Activated naive CD4-positive, alpha-beta T cell treated with anti-CD3 and anti-CD28 coated beads for 36 hours (primary cell): Measurements from ENCODE around the gene CFC1. TPM values are rescaled to one million over a fixed set of nuclear protein-coding genes. Genes with fewer than 3 reads are reported as not detected.
"Not testable (repeated sequence)": the region's sequence is repeated elsewhere in the genome, so short reads cannot be mapped to it uniquely, and the experiment has no call there.

Experiments
- CTCF ChIA-PET: fragments of 350-600 bp; sonication (Branson Sonifier 250); formaldehyde crosslinking; loops from one replicate; lab custom pipeline; 2021; ENCODE audit warnings: antibody characterized with exemption; lab: Charles Lee
- DNase-seq: peaks from one replicate; pipeline ENCODE4 v3.0.0-alpha.2; 2020
- H3K27ac Mint-ChIP-seq: one replicate; pipeline ENCODE4 v1.8.0; 2021; ENCODE audit warnings: mild to moderate bottlenecking, mixed read lengths
- H3K27me3 Mint-ChIP-seq: one replicate; pipeline ENCODE4 v1.8.0; 2021; ENCODE audit warnings: low read depth, mixed read lengths
- H3K36me3 Mint-ChIP-seq: one replicate; pipeline ENCODE4 v1.8.0; 2021; ENCODE audit warnings: low read depth, mixed read lengths
- H3K4me1 Mint-ChIP-seq: one replicate; pipeline ENCODE4 v1.8.0; 2021; ENCODE audit warnings: low read depth, mixed read lengths
- H3K4me3 Mint-ChIP-seq: one replicate; pipeline ENCODE4 v1.8.0; 2021; ENCODE audit warnings: mild to moderate bottlenecking, moderate library complexity, mixed read lengths
- H3K9me3 Mint-ChIP-seq: one replicate; pipeline ENCODE4 v1.8.0; 2021; ENCODE audit warnings: mixed read lengths
- intact Hi-C: fragments of 100-400 bp; cut with micrococcal nuclease; formaldehyde crosslinking; loops from one replicate; pipeline ENCODE4 v1.15.1; 2023
- total RNA-seq, 2 experiments: library from RNA; stranded (reverse); gene quantifications; one replicate each; pipeline ENCODE4 v1.2.3, GENCODE V29; 2021

CFC1 gene
- not detected for total RNA-seq

DNA sequence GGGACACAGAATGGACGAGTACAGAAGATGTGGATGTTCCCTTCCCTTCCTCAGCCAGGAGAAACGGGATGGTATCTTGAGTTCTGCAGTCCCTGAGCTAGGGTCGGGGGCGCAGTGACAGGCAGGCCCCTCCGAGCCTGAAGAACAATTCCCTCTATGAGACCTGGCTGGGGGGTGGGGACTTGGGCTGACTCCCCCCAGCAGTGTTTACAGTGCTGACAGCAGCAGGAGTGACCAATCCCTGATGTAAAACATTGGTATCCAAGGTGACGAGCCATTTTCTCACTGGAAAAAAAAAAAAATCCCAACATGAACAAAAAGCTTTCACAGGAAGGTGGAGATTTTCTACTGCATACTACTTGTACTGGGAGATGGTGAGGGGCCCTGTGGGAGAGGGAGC, at the start of gene CFC1:
CFC1 (minus strand) TSS at position 183 of the 400 bp plus-strand sequence. CDS start 288 bp downstream, outside the sequence.
- DNase-seq, H3K9me3 Mint-ChIP-seq, H3K4me1 Mint-ChIP-seq, CTCF ChIA-PET, H3K27ac Mint-ChIP-seq, H3K36me3 Mint-ChIP-seq, intact Hi-C loops, H3K4me3 Mint-ChIP-seq, H3K27me3 Mint-ChIP-seq: not testable (repeated sequence)

DNA sequence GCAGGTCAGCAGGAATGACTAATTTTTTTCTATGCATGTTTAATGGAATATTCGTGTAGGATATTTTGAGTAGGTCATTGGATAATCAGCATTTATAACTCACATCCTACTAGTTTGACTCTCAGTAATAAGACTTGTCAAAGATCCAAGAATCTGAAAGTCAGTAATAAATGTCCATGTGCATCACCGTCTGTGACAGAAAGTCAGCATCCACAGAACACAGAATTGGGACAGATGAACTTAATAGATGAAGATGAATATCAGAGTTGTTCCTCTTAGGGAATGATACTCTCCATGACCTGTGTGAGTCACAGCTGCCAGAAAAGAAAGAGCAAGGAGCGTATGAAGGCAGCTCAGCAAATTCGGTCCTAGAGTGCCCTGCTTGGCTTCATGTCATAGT, 42.3 kb upstream of the CFC1 start:
- intact Hi-C loops, CTCF ChIA-PET, DNase-seq, H3K27me3 Mint-ChIP-seq, H3K4me3 Mint-ChIP-seq, H3K4me1 Mint-ChIP-seq, H3K36me3 Mint-ChIP-seq, H3K27ac Mint-ChIP-seq, H3K9me3 Mint-ChIP-seq: not testable (repeated sequence)

DNA sequence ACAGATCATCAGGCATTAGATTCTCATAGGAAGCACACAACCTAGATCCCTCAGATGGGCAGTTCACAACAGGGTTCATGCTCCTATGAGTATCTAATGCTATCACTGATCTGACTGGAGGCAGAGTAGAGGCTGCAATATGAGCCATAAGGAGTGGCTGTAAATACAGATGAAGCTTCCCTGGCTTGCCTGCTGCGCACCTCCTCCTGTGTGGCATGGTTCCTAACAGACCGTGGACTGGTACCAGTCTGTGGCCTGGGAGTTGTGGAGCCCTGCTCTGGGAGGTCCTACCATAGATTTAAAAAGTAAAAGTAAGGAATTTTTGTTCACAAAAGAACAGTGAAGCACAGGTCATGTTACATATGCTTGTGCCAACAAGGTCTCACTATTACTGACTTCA, 39.6 kb upstream of the CFC1 start:
- H3K9me3 Mint-ChIP-seq, intact Hi-C loops, H3K4me1 Mint-ChIP-seq, H3K36me3 Mint-ChIP-seq, H3K27me3 Mint-ChIP-seq, H3K27ac Mint-ChIP-seq, CTCF ChIA-PET, DNase-seq, H3K4me3 Mint-ChIP-seq: not testable (repeated sequence)

DNA sequence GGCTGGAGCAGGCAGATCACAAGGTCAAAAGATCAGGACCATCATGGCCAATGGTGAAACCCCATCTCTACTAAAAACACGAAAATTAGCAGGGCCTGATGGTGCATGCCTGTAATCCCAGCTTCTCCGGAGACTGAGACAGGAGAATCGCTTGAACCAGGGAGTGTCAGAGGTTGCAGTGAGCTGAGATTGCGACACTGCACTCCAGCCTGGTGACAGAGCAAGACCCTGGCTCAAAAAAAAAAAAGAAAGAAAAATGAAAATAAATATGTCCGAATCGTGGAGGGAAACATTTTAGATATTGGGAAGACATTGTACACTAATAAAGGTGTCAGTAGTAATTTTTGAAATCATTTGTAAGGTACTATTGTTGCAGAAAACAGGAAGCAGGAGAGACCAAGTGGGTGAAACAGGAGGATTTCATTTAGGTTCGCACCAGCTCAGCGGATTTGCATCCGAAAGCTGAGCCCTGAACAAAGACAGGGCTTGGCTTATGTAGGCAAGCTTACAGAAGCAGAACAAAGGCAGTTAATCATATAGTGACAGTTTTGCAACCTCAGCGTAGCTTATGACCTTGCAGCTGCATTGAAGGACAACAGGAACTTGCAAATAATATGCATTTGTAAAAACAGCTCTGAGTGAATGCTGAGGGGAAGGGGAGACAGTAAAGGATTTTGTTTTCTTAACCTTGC, 29.6 kb upstream of the CFC1 start:
- H3K27me3 Mint-ChIP-seq, DNase-seq, H3K27ac Mint-ChIP-seq, H3K4me1 Mint-ChIP-seq, CTCF ChIA-PET, intact Hi-C loops, H3K4me3 Mint-ChIP-seq, H3K9me3 Mint-ChIP-seq, H3K36me3 Mint-ChIP-seq: not testable (repeated sequence)

DNA sequence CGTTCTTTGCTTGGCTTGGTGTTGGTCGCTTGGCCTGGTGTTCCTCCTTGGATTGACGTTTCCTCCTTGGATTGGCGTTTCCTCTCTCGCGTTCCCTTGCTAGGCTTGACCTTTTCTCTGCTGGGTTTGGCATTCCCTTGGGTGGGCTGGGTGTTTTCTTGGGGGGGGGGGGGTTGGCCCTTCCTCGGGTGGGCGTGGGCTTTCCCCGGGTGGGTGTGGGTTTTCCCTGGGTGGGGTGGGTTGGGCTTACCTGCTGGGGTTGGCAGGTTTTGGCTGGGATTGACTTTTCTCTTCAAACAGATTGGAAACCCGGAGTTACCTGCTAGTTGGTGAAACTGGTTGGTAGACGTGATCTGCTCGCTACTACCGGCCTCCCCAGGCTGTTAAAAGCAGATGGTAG, 11.8 kb upstream of the CFC1 start, which contains the start of gene POTEJ:
POTEJ (plus strand) TSS at position 301 of the 400 bp plus-strand sequence; CDS start at position 394, 93 bp downstream.
- intact Hi-C loops, DNase-seq, H3K9me3 Mint-ChIP-seq, CTCF ChIA-PET, H3K4me3 Mint-ChIP-seq, H3K36me3 Mint-ChIP-seq, H3K27me3 Mint-ChIP-seq, H3K27ac Mint-ChIP-seq, H3K4me1 Mint-ChIP-seq: not testable (repeated sequence)

DNA sequence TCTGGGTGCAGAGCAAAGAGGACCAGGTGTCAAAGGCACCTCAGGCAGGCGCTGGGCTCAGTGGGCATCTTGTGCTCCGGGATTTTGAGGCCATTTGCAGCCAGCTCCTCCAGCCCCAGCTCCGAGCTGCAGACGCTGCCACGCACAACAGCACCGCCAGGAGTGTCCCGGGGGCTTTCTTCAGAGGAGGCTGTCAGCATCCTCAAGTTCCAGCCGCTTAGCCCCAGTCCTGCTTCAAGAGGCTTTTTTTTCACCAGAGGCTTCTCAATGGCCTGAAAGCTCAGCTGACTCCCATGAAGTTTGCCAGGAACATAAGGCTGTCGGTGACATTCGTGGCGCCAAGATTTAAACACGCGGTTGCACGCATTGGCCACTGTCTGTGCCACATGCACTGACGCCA, 11.1 kb upstream of the CFC1 start:
- CTCF ChIA-PET, H3K4me3 Mint-ChIP-seq, DNase-seq: not testable (repeated sequence)

DNA sequence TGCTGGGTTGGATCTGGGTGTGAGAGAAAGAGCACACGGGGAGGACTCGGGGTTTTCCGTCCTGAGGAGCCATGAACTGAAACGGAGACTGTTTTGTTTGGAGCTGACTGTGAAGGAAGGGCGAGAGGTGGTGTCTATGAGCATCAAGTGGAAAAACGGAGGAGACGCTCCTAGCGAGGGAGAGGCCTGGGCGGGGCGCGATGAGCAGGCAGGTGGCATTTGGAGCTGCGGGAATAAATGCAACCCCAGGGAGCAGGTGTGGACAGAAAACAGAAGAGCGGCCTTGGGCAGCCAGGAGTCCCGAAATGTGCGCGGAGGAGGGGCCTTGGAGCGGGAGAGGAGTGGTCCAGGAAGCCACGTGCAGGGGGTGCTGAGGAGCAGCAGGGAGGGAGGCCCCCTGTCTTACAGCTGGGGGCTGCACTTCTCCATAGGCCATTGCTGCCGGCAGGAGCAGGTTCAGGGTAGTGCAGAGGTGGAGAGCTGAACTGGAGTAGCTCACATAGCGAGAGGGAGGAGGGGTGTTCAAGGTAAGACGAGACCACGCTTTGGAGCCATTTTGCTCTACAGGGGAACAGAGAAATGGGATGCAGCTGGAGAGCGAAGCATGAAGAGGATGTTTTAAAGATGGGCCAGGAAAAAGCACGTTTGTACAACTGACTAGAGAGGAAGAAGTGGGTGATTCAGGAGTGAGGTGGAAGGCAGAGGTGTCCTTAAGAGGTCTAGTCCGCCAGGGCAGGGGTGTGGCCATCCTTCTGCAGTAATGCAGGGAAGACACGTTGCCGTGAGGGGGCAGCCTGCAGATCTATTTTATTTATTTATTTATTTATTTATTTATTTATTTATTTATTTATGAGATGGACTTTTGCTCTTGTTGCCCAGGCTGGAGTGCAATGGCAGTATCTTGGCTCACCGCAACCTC, 9.9 kb upstream of the CFC1 start:
- H3K36me3 Mint-ChIP-seq, H3K9me3 Mint-ChIP-seq, CTCF ChIA-PET: not testable (repeated sequence)

More for the DNA sequence above, 11.1 kb upstream of the CFC1 start:
- intact Hi-C loops, H3K36me3 Mint-ChIP-seq, H3K4me1 Mint-ChIP-seq, H3K27me3 Mint-ChIP-seq, H3K9me3 Mint-ChIP-seq, H3K27ac Mint-ChIP-seq: not testable (repeated sequence)

DNA sequence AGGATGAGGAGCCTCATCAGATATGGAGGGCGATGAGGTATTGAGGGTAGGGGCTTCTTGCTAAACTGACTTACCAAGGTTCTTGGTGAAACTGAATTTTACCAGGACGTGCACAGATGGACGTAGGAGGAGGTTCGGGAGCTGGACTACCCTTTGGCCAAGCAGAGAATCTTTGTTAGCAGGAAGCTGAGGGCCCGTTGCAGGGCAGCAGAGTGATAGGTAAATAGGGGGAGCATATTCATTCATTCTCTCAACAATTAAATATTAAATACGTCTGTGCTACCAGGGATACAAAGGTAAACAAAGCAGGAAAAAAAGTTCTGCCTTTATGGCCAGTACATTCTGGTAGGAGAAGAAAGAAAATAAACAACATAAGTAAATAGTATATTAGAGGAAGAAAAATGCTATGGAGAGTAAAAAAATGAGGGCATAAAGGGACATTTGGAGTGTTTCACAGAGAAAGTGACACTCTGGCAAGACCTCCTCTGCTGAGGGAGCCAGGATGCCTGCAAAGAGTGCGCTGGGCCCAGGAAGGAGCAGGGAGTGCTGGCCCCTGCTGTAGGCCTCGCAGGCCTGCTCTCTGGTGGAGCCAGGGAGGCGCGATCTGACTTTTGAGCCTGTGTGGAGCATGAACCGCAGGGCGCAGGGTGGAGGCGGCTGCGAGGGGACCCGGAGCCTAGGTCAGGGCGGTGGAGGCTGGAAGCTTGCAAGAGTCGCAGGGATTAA, 9.1 kb upstream of the CFC1 start:
- H3K4me3 Mint-ChIP-seq, H3K36me3 Mint-ChIP-seq, H3K4me1 Mint-ChIP-seq, H3K27me3 Mint-ChIP-seq, DNase-seq, intact Hi-C loops, H3K9me3 Mint-ChIP-seq, CTCF ChIA-PET, H3K27ac Mint-ChIP-seq: not testable (repeated sequence)

More for the DNA sequence above, 9.9 kb upstream of the CFC1 start:
- H3K27me3 Mint-ChIP-seq, H3K4me3 Mint-ChIP-seq, intact Hi-C loops, H3K4me1 Mint-ChIP-seq, DNase-seq, H3K27ac Mint-ChIP-seq: not testable (repeated sequence)

DNA sequence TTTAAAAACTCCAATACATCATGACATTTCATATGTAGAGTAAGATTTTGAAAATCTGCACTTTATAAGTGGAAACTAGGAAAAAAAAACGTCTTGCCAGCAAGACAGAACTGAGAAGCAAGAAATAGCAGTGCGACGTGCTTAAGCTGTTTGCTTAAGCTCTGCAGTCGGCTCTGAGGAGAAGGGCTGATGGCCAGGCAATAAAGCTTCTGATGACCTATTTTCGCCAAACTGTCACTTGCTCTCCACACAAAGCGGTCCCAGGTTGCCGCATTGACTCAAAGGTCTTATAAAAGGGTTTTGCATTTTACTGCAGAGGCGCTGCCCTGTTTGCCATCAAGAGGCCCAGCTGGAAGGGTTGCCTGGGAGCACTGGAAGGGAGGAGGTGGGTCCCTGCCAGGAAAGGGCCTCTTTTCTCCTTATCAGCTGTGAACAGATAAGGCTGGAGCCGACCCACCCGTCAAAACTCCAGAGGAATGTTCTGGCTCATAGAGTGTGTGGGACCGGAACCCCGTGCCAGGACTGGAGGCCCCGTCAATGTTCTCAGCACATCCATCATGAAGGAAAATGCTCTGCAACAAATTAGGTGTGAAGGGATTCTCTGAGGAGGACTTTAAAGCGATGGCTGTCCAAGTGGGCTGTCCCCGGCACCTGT, 2.4 kb upstream of the CFC1 start:
- DNase-seq, H3K4me1 Mint-ChIP-seq, H3K27ac Mint-ChIP-seq, intact Hi-C loops, H3K27me3 Mint-ChIP-seq, H3K36me3 Mint-ChIP-seq, H3K9me3 Mint-ChIP-seq, H3K4me3 Mint-ChIP-seq, CTCF ChIA-PET: not testable (repeated sequence)

DNA sequence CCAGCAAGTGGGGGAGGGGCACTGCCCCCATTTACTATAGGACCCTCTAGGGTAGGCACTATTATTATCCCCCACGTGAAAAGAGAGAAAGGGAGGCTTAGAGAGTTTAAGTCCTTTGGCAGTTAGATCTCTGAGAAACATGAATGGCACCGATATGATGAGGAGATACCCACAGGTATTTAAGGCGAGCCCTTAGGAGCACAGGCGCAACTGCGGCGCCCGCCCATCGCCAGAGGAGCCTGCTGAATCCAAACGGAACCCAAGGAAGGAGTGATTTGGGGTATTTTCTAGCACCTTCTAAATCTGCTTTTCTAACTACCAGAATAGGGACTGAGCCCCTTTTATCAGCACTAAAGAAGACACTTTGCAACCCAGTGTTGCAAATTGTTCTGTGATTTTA, 551 bp upstream of the CFC1 start:
- H3K27ac Mint-ChIP-seq, CTCF ChIA-PET, H3K4me3 Mint-ChIP-seq, H3K9me3 Mint-ChIP-seq, intact Hi-C loops, H3K27me3 Mint-ChIP-seq, H3K4me1 Mint-ChIP-seq, H3K36me3 Mint-ChIP-seq, DNase-seq: not testable (repeated sequence)

DNA sequence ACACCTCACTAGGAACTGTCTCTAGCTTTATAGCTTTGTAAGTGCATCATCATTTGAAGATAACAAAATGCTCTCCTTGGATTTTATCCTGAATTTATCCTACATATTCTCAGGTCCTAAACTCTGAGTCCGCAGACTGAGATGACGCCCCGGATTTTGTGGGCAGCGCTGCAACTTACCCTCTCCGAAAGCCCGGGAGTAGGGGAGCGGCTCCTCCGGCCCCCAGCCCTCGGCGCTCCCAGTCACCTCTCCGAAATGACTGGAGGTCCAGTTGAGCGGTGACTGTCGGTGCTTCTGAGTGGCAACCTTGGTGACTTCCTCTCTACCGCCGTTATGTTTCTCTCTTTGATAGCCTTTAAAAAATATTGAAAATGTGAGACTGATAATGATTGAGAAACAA, 912 bp downstream of the CFC1 start:
- H3K9me3 Mint-ChIP-seq, DNase-seq, CTCF ChIA-PET, H3K4me1 Mint-ChIP-seq, intact Hi-C loops, H3K36me3 Mint-ChIP-seq, H3K4me3 Mint-ChIP-seq, H3K27ac Mint-ChIP-seq, H3K27me3 Mint-ChIP-seq: not testable (repeated sequence)

DNA sequence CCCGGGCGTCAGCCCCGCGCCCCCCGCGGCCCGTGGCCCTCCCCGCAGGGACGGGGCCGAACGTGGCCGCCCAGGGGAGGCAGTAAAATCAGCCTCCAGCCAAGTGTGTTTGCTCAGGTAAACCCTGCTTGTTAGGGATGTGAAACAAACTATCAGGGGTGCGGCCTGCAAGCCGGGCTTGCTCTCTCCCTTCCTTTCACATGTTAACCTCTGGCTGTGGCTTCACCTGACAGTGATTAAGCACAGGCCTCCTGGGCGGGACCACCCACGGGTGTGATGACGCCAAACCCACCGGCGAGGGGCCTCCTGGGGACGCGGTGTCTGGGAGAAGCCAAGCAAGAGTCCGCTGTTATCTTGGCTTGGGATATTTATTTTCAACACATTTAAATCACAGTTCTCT, 1.4 kb downstream of the CFC1 start:
- CTCF ChIA-PET, intact Hi-C loops, H3K4me1 Mint-ChIP-seq, DNase-seq, H3K27me3 Mint-ChIP-seq, H3K36me3 Mint-ChIP-seq, H3K27ac Mint-ChIP-seq, H3K4me3 Mint-ChIP-seq, H3K9me3 Mint-ChIP-seq: not testable (repeated sequence)
